Transverse colon (tissue), 4 donors: ENCODE measurements around the gene ZCCHC17. TPM values are rescaled to one million over a fixed set of nuclear protein-coding genes. Genes with fewer than 3 reads are reported as not detected.

ENCODE experiments used
- DNase-seq: peaks from one replicate; pipeline ENCODE4 v3.0.0-alpha.2; 2019
- H3K27ac ChIP-seq, 4 donors: fragments of 200-600 bp; sonication (generic); 2 replicates each; pipeline ENCODE4 v1.5.1; 2016 to 2018; ENCODE audit warnings: inconsistent platforms in 4 of 4
- H3K27me3 ChIP-seq: fragments of 200-600 bp; sonication (generic); 2 replicates; pipeline ENCODE4 v1.5.1; 2017; ENCODE audit warnings: inconsistent platforms
- H3K36me3 ChIP-seq, 4 donors: fragments of 200-600 bp; sonication (generic); 2 replicates each; pipeline ENCODE4 v1.5.1; 2017 to 2019; ENCODE audit warnings: inconsistent platforms in 4 of 4
- H3K4me1 ChIP-seq, 4 donors: fragments of 200-600 bp; sonication (generic); 2 replicates each; pipeline ENCODE4 v1.5.1; 2017 to 2020; ENCODE audit warnings: inconsistent platforms in 4 of 4
- H3K4me3 ChIP-seq, 4 donors: fragments of 200-600 bp; sonication (generic); 1 replicate in 1 of 4; 2 replicates in 3 of 4; pipeline versions ENCODE4 v1.5.1 to v1.6.1; 2017 to 2019; ENCODE audit warnings: inconsistent platforms in 4 of 4
- H3K9me3 ChIP-seq, 2 donors: fragments of 200-600 bp; sonication (generic); 2 replicates each; pipeline ENCODE4 v1.5.1; 2017 to 2019; ENCODE audit warnings: inconsistent platforms in 2 of 2
- CTCF ChIP-seq, 5 experiments: fragments of 200-600 bp in 3 of 5; fragments of 450-650 bp in 2 of 5; sonication (generic) in 3 of 5; IDR thresholded peaks; 1 replicate in 2 of 5; 2 replicates in 3 of 5; pipeline ENCODE4 v1.5.1; 2016 to 2017; ENCODE audit warnings: antibody characterized with exemption in 5 of 5, inconsistent platforms in 3 of 5, mild to moderate bottlenecking in 2 of 5, moderate library complexity in 1 of 5
- EP300 ChIP-seq: sonication (generic); formaldehyde crosslinking; IDR thresholded peaks from one replicate; pipeline ENCODE4 v1.6.1; 2017; ENCODE audit warnings: antibody characterized with exemption, low read depth
- POLR2A ChIP-seq: fragments of 450-650 bp; IDR thresholded peaks from one replicate; pipeline ENCODE4 v1.6.1; 2016; ENCODE audit warnings: antibody characterized with exemption, mild to moderate bottlenecking, moderate library complexity
- POLR2AphosphoS5 ChIP-seq, 3 donors: sonication (generic); formaldehyde crosslinking; IDR thresholded peaks; one replicate each; pipeline ENCODE4 v1.6.1; 2016; ENCODE audit warnings: antibody characterized with exemption in 3 of 3
- WGBS, 2 donors: methylation state at CpG; one replicate each; pipeline ENCODE4 v1.1.5; 2018; ENCODE audit warnings: low coverage in 1 of 2; 5-methylcytosine and 5-hydroxymethylcytosine counted together
- in situ Hi-C, 4 donors: fragments of 200-750 bp; cut with MboI; loops; one replicate each; pipeline versions ENCODE4 v1.15.0 to v1.15.1; 2017; ENCODE audit warnings: low sequenced_read_pairs in 3 of 4, low pct_ligation_motif_present in 1 of 4, low pct_unique_long_range_greater_than_20kb in 1 of 4
- intact Hi-C: fragments of 100-400 bp; cut with DNase I; formaldehyde crosslinking; loops from one replicate; pipeline ENCODE4 v1.15.1; 2023; ENCODE audit warnings: low total_unique reads
- total RNA-seq, 4 donors: library from RNA; depleted of rRNA; stranded (reverse); fragments of >200 nt; gene quantifications; one replicate each; pipeline ENCODE4 v1.1.0, GENCODE V29; 2016

Gene ZCCHC17
- total RNA-seq, 4 donors from 2014 or later = 4.8 to 18.7 (median 13.7) TPM

- Histone ChIP-seq H3K4me3 (no peak overlapping the region), H3K27me3 (no peaks in the 10 kb centered on the region), H3K27ac (no peak overlapping the region), H3K36me3 (peaks cover 0 to 10% (median 4%) of the 10 kb centered on the region in 4 donors), H3K9me3 (no peaks in the 10 kb centered on the region), H3K4me1 (no peaks in the 10 kb centered on the region)
- 85 to 90% methylated on average over 10 of the region's 10 CpGs for WGBS, 2 donors
- intact Hi-C loops = no loop called here
- in situ Hi-C loops = loop anchor here in 3 of 4 donors (10.0 to 25.0 kb wide), 2 partner anchors 150 to 152 kb away; no protein-coding TSS in a partner anchor
- no peak for DNase-seq
- no peak for TF ChIP-seq POLR2A
- no peak for TF ChIP-seq POLR2AphosphoS5 (IDR thresholded peaks at IDR 0.05)
- TF ChIP-seq EP300 = no peak
- TF ChIP-seq CTCF (IDR thresholded peaks at IDR 0.05) = no peak
Observed at GRCh38 chr1:31336687-31337467, 40.0 kb downstream of the ZCCHC17 start.

GRCh38 chr1:31344503-31344902 is 47.7 kb downstream of the ZCCHC17 start:
- TF ChIP-seq CTCF (IDR thresholded peaks at IDR 0.05) = no peak
- no peak overlapping the region for H3K27ac ChIP-seq
- peaks cover 0 to 2% (median 0%) of the 10 kb centered on the region in 4 donors for H3K36me3 ChIP-seq
- in situ Hi-C loops (loop anchor here in 2 of 4 donors (25.0 kb wide), 1 partner anchor 157 kb away; no protein-coding TSS in a partner anchor), intact Hi-C loops (no loop called here)
- no peaks in the 10 kb centered on the region for H3K9me3 ChIP-seq
- DNase-seq = no peak
- WGBS, 2 donors = 36 to 86% methylated on average over 1 of the region's 1 CpG
- H3K4me3 ChIP-seq = no peak overlapping the region
- no peaks in the 10 kb centered on the region for H3K4me1 ChIP-seq
- no peaks in the 10 kb centered on the region for H3K27me3 ChIP-seq

- H3K36me3 ChIP-seq = peaks cover 0 to 8% (median 0%) of the 10 kb centered on the region in 4 donors
- in situ Hi-C loops (loop anchor here in 2 of 4 donors (25.0 kb wide), 1 partner anchor 158 kb away; no protein-coding TSS in a partner anchor), intact Hi-C loops (no loop called here)
- DNase-seq = no peak
- H3K27me3 ChIP-seq = no peaks in the 10 kb centered on the region
- WGBS, 2 donors = 100% methylated on average over 2 of the region's 2 CpGs; no CpG with 5 or more reads in 1 of the 2 donors
- H3K9me3 ChIP-seq = no peaks in the 10 kb centered on the region
- no peak overlapping the region for H3K27ac ChIP-seq
- H3K4me1 ChIP-seq = no peaks in the 10 kb centered on the region
- TF ChIP-seq EP300 (no peak), POLR2A (no peak), POLR2AphosphoS5 (IDR thresholded peaks at IDR 0.05) (no peak)
- no peak overlapping the region for H3K4me3 ChIP-seq
Observed at GRCh38 chr1:31345635-31346034, 48.8 kb downstream of the ZCCHC17 start.

GRCh38 chr1:31346785-31347184 is 50.0 kb downstream of the ZCCHC17 start:
- intact Hi-C loops (no loop called here), in situ Hi-C loops (loop anchor here in 2 of 4 donors (25.0 kb wide), 1 partner anchor 159 kb away; no protein-coding TSS in a partner anchor)
- H3K4me1 ChIP-seq = no peaks in the 10 kb centered on the region
- no peak for DNase-seq
- H3K4me3 ChIP-seq = no peak overlapping the region
- H3K27ac ChIP-seq = no peak overlapping the region
- H3K27me3 ChIP-seq = no peaks in the 10 kb centered on the region
- TF ChIP-seq EP300 (no peak), POLR2AphosphoS5 (IDR thresholded peaks at IDR 0.05) (no peak), CTCF (IDR thresholded peaks at IDR 0.05) (no peak), POLR2A (no peak)
- H3K9me3 ChIP-seq = no peaks in the 10 kb centered on the region
- H3K36me3 ChIP-seq = peaks cover 0 to 9% (median 0%) of the 10 kb centered on the region in 4 donors
